Dendritic cell treated with granulocyte-macrophage colony-stimulating factor and Interleukin-4, amounts not matched to agents 40 ng/mL and 50 ng/mL, for 4 days (primary cell): Measurements from ENCODE around the gene ZNF501.

Source experiments
- H3K27ac Mint-ChIP-seq: one replicate; pipeline ENCODE4 v1.8.0; 2022; ENCODE audit warnings: mild to moderate bottlenecking, mixed read lengths
- H3K27me3 Mint-ChIP-seq: one replicate; pipeline ENCODE4 v1.8.0; 2022; ENCODE audit warnings: mild to moderate bottlenecking, mixed read lengths
- H3K36me3 Mint-ChIP-seq: one replicate; pipeline ENCODE4 v1.8.0; 2022; ENCODE audit warnings: low read depth, mixed read lengths
- H3K4me1 Mint-ChIP-seq: one replicate; pipeline ENCODE4 v1.8.0; 2022; ENCODE audit warnings: low read depth, mixed read lengths
- H3K4me3 Mint-ChIP-seq: one replicate; pipeline ENCODE4 v1.8.0; 2022; ENCODE audit warnings: mild to moderate bottlenecking, moderate library complexity, mixed read lengths
- H3K9me3 Mint-ChIP-seq: one replicate; pipeline ENCODE4 v1.8.0; 2022; ENCODE audit warnings: mixed read lengths
- intact Hi-C: fragments of 100-400 bp; cut with micrococcal nuclease; formaldehyde crosslinking; loops from one replicate; pipeline ENCODE4 v1.15.0; 2022

Gene ZNF501

GRCh38 chr3:44729384-44729910, at the start of gene ZNF501:
Gene ZNF501 (plus strand): TSS chr3:44729635. CDS start chr3:44734422, 4,787 bp downstream.
- H3K36me3 Mint-ChIP-seq: peaks cover 52% of the 10 kb centered on the region
- intact Hi-C loops: loop anchor here (1.0 to 2.0 kb wide), 2 partner anchors 17 to 32 kb away; partner anchors contain the start of genes KIAA1143, KIF15 and ZNF502
- peaks cover 96% of the 10 kb centered on the region for H3K9me3 Mint-ChIP-seq

GRCh38 chr3:44680921-44681455, 48.4 kb upstream of the ZNF501 start:
- intact Hi-C loops: no loop called here
- Mint-ChIP-seq H3K27me3 (peaks cover 16% of the 10 kb centered on the region), H3K27ac (no peak overlapping the region), H3K4me3 (no peak overlapping the region), H3K4me1 (peaks cover 12% of the 10 kb centered on the region), H3K36me3 (peaks cover 10% of the 10 kb centered on the region), H3K9me3 (peaks cover 64% of the 10 kb centered on the region)

More at GRCh38 chr3:44729384-44729910, at the start of gene ZNF501:
- Mint-ChIP-seq H3K4me3 (peak within 1 kb of the TSS; percentile 98), H3K27ac (peak within 1 kb of the TSS; percentile 91), H3K27me3 (no peaks in the 10 kb centered on the region), H3K4me1 (peaks cover 16% of the 10 kb centered on the region)

- Mint-ChIP-seq H3K9me3 (peaks cover 65% of the 10 kb centered on the region), H3K4me1 (peaks cover 12% of the 10 kb centered on the region), H3K27me3 (peaks cover 24% of the 10 kb centered on the region), H3K27ac (no peak overlapping the region), H3K36me3 (peaks cover 10% of the 10 kb centered on the region), H3K4me3 (no peak overlapping the region)
- intact Hi-C loops: no loop called here
These were observed 47.1 kb upstream of the ZNF501 start for GRCh38 chr3:44682182-44682896.

GRCh38 chr3:44685128-44685800, 44.2 kb upstream of the ZNF501 start:
- Mint-ChIP-seq H3K4me1 (peaks cover 12% of the 10 kb centered on the region), H3K36me3 (peaks cover 10% of the 10 kb centered on the region), H3K27ac (peak overlapping the region; percentile 48), H3K4me3 (peak overlapping the region; percentile 81), H3K9me3 (peaks cover 89% of the 10 kb centered on the region), H3K27me3 (peaks cover 27% of the 10 kb centered on the region)
- intact Hi-C loops: no loop called here

GRCh38 chr3:44687898-44688297, 41.5 kb upstream of the ZNF501 start:
- Mint-ChIP-seq H3K4me3 (no peak overlapping the region), H3K4me1 (peaks cover 12% of the 10 kb centered on the region), H3K27me3 (peaks cover 33% of the 10 kb centered on the region), H3K36me3 (peaks cover 10% of the 10 kb centered on the region), H3K9me3 (peaks cover 92% of the 10 kb centered on the region), H3K27ac (no peak overlapping the region)
- intact Hi-C loops: no loop called here

GRCh38 chr3:44712455-44713075, 16.9 kb upstream of the ZNF501 start, which contains the start of gene ZNF502:
Gene ZNF502 (plus strand): TSS chr3:44712660. CDS start chr3:44720262, 7,602 bp downstream.
- Mint-ChIP-seq H3K4me1 (peaks cover 7% of the 10 kb centered on the region), H3K27me3 (peaks cover 4% of the 10 kb centered on the region), H3K9me3 (peaks cover 74% of the 10 kb centered on the region), H3K4me3 (peak within 1 kb of the TSS; percentile 93), H3K27ac (peak within 1 kb of the TSS; percentile 93), H3K36me3 (peaks cover 37% of the 10 kb centered on the region)
- intact Hi-C loops: loop anchor here (1.0 to 2.0 kb wide), 2 partner anchors 16 to 64 kb away; partner anchors contain the start of genes ZNF35 and ZNF501

GRCh38 chr3:44721231-44722102, 8.0 kb upstream of the ZNF501 start:
- H3K4me1 Mint-ChIP-seq: no peaks in the 10 kb centered on the region
- H3K4me3 Mint-ChIP-seq: no peak overlapping the region
- H3K9me3 Mint-ChIP-seq: peaks cover 94% of the 10 kb centered on the region
- intact Hi-C loops: no loop called here
- peaks cover 53% of the 10 kb centered on the region for H3K36me3 Mint-ChIP-seq
- no peak overlapping the region for H3K27ac Mint-ChIP-seq
- H3K27me3 Mint-ChIP-seq: no peaks in the 10 kb centered on the region

- H3K4me3 Mint-ChIP-seq: no peak overlapping the region
- no peaks in the 10 kb centered on the region for H3K27me3 Mint-ChIP-seq
- no peak overlapping the region for H3K27ac Mint-ChIP-seq
- H3K4me1 Mint-ChIP-seq: no peaks in the 10 kb centered on the region
- intact Hi-C loops: no loop called here
- peaks cover 91% of the 10 kb centered on the region for H3K9me3 Mint-ChIP-seq
- peaks cover 53% of the 10 kb centered on the region for H3K36me3 Mint-ChIP-seq
These were observed 7.4 kb upstream of the ZNF501 start for GRCh38 chr3:44722103-44722401.

- Mint-ChIP-seq H3K9me3 (peaks cover 96% of the 10 kb centered on the region), H3K36me3 (peaks cover 56% of the 10 kb centered on the region), H3K4me3 (no peak overlapping the region), H3K4me1 (peaks cover 6% of the 10 kb centered on the region), H3K27me3 (no peaks in the 10 kb centered on the region), H3K27ac (no peak overlapping the region)
- intact Hi-C loops: loop anchor here (5.0 kb wide), 1 partner anchor 87 kb away; the partner anchor contains the start of gene ZNF35
These were observed 5.3 kb downstream of the ZNF501 start for GRCh38 chr3:44734646-44735168.

- H3K27ac Mint-ChIP-seq: peak overlapping the region; percentile 91
- peak overlapping the region; percentile 84 for H3K4me3 Mint-ChIP-seq
- H3K27me3 Mint-ChIP-seq: no peaks in the 10 kb centered on the region
- H3K36me3 Mint-ChIP-seq: peaks cover 54% of the 10 kb centered on the region
- H3K4me1 Mint-ChIP-seq: peaks cover 11% of the 10 kb centered on the region
- H3K9me3 Mint-ChIP-seq: peaks cover 51% of the 10 kb centered on the region
- intact Hi-C loops: loop anchor here (1.0 to 5.0 kb wide), 3 partner anchors 32 to 216 kb away; partner anchors contain the start of genes EXOSC7, TMEM42, ZDHHC3 and ZNF501
These were observed 31.6 kb downstream of the ZNF501 start for GRCh38 chr3:44761101-44761423.

GRCh38 chr3:44761424-44762169, 32.2 kb downstream of the ZNF501 start, which contains the start of the genes KIAA1143 and KIF15:
Gene KIAA1143 (minus strand): TSS chr3:44761619. CDS start chr3:44761602, 17 bp downstream.
Gene KIF15 (plus strand): TSS chr3:44761794. CDS start chr3:44761866, 72 bp downstream.
- Mint-ChIP-seq H3K27ac (peak within 1 kb of the TSS; percentile 91), H3K4me3 (peak within 1 kb of the TSS; percentile 84), H3K27me3 (no peaks in the 10 kb centered on the region), H3K4me1 (peaks cover 11% of the 10 kb centered on the region), H3K36me3 (peaks cover 53% of the 10 kb centered on the region), H3K9me3 (peaks cover 54% of the 10 kb centered on the region)
- intact Hi-C loops: loop anchor here (1.0 to 5.0 kb wide), 3 partner anchors 32 to 216 kb away; partner anchors contain the start of genes EXOSC7, TMEM42, ZDHHC3 and ZNF501

- H3K27me3 Mint-ChIP-seq: no peaks in the 10 kb centered on the region
- intact Hi-C loops: loop anchor here (5.0 kb wide), 1 partner anchor 215 kb away; the partner anchor contains the start of genes EXOSC7 and ZDHHC3
- peaks cover 55% of the 10 kb centered on the region for H3K36me3 Mint-ChIP-seq
- H3K4me3 Mint-ChIP-seq: peak overlapping the region; percentile 84
- H3K4me1 Mint-ChIP-seq: peaks cover 11% of the 10 kb centered on the region
- H3K27ac Mint-ChIP-seq: peak overlapping the region; percentile 91
- peaks cover 54% of the 10 kb centered on the region for H3K9me3 Mint-ChIP-seq
These were observed 32.8 kb downstream of the ZNF501 start for GRCh38 chr3:44762170-44762677.
